ENCODE results near the gene INHBB.
"Not testable (repeated sequence)": the region's sequence is repeated elsewhere in the genome, so short reads cannot be mapped to it uniquely, and the experiment has no call there.

INHBB gene

GRCh38 chr2:120346026-120346666 lies at the start of gene INHBB:
Gene INHBB, plus strand, starts transcription at chr2:120346136. Its CDS starts 53 bp downstream, at chr2:120346189.
- no peak for DNase-seq

- no peak for DNase-seq
These were observed 47.6 kb upstream of the INHBB start for GRCh38 chr2:120298173-120298835.

GRCh38 chr2:120299004-120299403 lies 46.9 kb upstream of the INHBB start:
- no peak for DNase-seq

GRCh38 chr2:120299561-120299960 lies 46.4 kb upstream of the INHBB start:
- DNase-seq, result no peak

- DNase-seq, result no peak
These were observed 45.6 kb upstream of the INHBB start for GRCh38 chr2:120300385-120300784.

GRCh38 chr2:120301284-120301683 lies 44.7 kb upstream of the INHBB start:
- no peak for DNase-seq

GRCh38 chr2:120302301-120302700 lies 43.6 kb upstream of the INHBB start:
- DNase-seq, result no peak

- DNase-seq, result no peak
These were observed 42.8 kb upstream of the INHBB start for GRCh38 chr2:120303177-120303576.

GRCh38 chr2:120305296-120305695 lies 40.6 kb upstream of the INHBB start:
- DNase-seq, result no peak

- DNase-seq, result no peak
These were observed 39.9 kb upstream of the INHBB start for GRCh38 chr2:120305937-120306490.

GRCh38 chr2:120307482-120307881 lies 38.5 kb upstream of the INHBB start:
- DNase-seq, result no peak

GRCh38 chr2:120308038-120308910 lies 37.7 kb upstream of the INHBB start:
- DNase-seq, result no peak

- DNase-seq, result no peak
These were observed 35.8 kb upstream of the INHBB start for GRCh38 chr2:120310136-120310535.

- not testable (repeated sequence) for DNase-seq
These were observed 35.1 kb upstream of the INHBB start for GRCh38 chr2:120310841-120311240.

GRCh38 chr2:120312076-120312475 lies 33.9 kb upstream of the INHBB start:
- no peak for DNase-seq

- peak; percentile 62 for DNase-seq
These were observed 32.9 kb upstream of the INHBB start for GRCh38 chr2:120312860-120313694.

- no peak for DNase-seq
These were observed 32.0 kb upstream of the INHBB start for GRCh38 chr2:120313695-120314615.

GRCh38 chr2:120314690-120315366 lies 31.1 kb upstream of the INHBB start:
- no peak for DNase-seq

GRCh38 chr2:120315367-120316033 lies 30.4 kb upstream of the INHBB start:
- DNase-seq, result no peak

GRCh38 chr2:120316071-120316470 lies 29.9 kb upstream of the INHBB start:
- DNase-seq, result no peak
